ENCODE data around the gene CCDC7. TPM values are rescaled to one million over a fixed set of nuclear protein-coding genes. Genes with fewer than 3 reads are reported as not detected.
"Not testable (repeated sequence)": the region's sequence is repeated elsewhere in the genome, so short reads cannot be mapped to it uniquely, and the experiment has no call there.

CCDC7 gene
- total and polyA plus RNA-seq, 4 donors, result 1.2 to 36.4 (median 6.9) TPM

DNA sequence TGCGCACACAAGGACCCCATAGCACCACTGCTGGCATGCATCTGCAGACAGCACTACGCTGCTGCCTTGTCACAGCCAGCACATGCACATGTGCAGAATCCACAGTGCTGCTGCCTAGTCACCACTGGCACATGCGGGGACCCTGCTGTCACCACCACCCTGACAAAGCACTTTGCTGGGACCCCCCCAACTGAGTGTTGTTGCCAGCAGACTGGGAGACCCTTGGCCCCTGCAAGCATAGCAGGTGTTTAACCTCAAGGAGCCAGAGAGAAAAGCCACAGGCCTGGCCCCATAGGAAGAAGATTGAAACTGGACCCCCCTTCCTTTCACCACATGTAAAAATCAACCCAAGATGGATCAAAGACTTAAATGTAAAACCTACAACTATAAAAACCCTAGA, 300.9 kb downstream of the CCDC7 start:
- Histone ChIP-seq H3K27me3 (ENCODE audit: control insufficient read depth in 3 of 3, insufficient read depth in 3 of 3, low read length in 2 of 3) (no peaks in the 10 kb centered on the region), H3K4me1 (ENCODE audit: control insufficient read depth in 5 of 5, insufficient read depth in 5 of 5, low read length in 5 of 5) (no peaks in the 10 kb centered on the region), H3K36me3 (ENCODE audit: control insufficient read depth in 4 of 4, insufficient read depth in 4 of 4, low read length in 4 of 4) (peaks cover 0 to 4% (median 1%) of the 10 kb centered on the region in 4 donors), H3K9ac (ENCODE audit: insufficient read depth in 1 of 2, low read length in 2 of 2) (no peak overlapping the region), H3K9me3 (ENCODE audit: control insufficient read depth in 4 of 4, insufficient read depth in 3 of 4, low read length in 3 of 4) (peaks cover 0 to 8% (median 0%) of the 10 kb centered on the region in 4 donors), H3K27ac (ENCODE audit: low read depth in 1 of 2, low read length in 1 of 2) (no peak overlapping the region), H3K4me3 (no peak overlapping the region)
- DNase-seq (no peak), ATAC-seq (ENCODE audit: insufficient read depth, low FRiP score) (no peak)
- TF ChIP-seq, protein P1, sequence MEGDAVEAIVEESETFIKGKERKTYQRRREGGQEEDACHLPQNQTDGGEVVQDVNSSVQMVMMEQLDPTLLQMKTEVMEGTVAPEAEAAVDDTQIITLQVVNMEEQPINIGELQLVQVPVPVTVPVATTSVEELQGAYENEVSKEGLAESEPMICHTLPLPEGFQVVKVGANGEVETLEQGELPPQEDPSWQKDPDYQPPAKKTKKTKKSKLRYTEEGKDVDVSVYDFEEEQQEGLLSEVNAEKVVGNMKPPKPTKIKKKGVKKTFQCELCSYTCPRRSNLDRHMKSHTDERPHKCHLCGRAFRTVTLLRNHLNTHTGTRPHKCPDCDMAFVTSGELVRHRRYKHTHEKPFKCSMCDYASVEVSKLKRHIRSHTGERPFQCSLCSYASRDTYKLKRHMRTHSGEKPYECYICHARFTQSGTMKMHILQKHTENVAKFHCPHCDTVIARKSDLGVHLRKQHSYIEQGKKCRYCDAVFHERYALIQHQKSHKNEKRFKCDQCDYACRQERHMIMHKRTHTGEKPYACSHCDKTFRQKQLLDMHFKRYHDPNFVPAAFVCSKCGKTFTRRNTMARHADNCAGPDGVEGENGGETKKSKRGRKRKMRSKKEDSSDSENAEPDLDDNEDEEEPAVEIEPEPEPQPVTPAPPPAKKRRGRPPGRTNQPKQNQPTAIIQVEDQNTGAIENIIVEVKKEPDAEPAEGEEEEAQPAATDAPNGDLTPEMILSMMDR (IDR thresholded peaks at IDR 0.05; ENCODE audit: control extremely low read depth, extremely low read depth), result no peak
- WGBS, 2 donors, result 96% methylated on average over 3 of the region's 3 CpGs

DNA sequence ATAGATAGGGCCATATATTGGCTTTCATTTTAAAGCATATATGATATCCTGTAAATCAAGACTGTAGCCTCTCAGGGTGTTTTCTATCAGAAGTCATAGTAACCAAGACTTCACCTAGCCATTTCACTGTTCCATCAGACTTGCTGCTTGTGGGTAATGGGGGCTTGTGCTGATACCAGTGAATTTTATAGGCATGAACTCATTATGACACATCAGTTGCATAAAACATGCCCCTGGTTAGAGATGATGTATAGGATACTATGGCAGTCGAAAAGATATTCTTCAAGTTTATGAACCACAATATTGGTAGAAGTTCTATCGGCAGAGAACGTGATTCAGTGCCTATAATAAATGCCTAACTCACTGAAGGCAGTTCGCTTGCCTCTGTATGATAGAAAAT, 305.6 kb downstream of the CCDC7 start:
- Histone ChIP-seq H3K9me3 (ENCODE audit: control insufficient read depth in 4 of 4, insufficient read depth in 3 of 4, low read length in 3 of 4) (peaks cover 0 to 8% (median 2%) of the 10 kb centered on the region in 4 donors), H3K36me3 (ENCODE audit: control insufficient read depth in 4 of 4, insufficient read depth in 4 of 4, low read length in 4 of 4) (peaks cover 0 to 4% (median 1%) of the 10 kb centered on the region in 4 donors), H3K27me3 (ENCODE audit: control insufficient read depth in 3 of 3, insufficient read depth in 3 of 3, low read length in 2 of 3) (no peaks in the 10 kb centered on the region), H3K4me1 (ENCODE audit: control insufficient read depth in 5 of 5, insufficient read depth in 5 of 5, low read length in 5 of 5) (no peaks in the 10 kb centered on the region), H3K9ac (ENCODE audit: insufficient read depth in 1 of 2, low read length in 2 of 2) (no peak overlapping the region), H3K27ac (ENCODE audit: low read depth in 1 of 2, low read length in 1 of 2) (no peak overlapping the region), H3K4me3 (no peak overlapping the region)
- TF ChIP-seq, protein P1 (IDR thresholded peaks at IDR 0.05; ENCODE audit: control extremely low read depth, extremely low read depth), result no peak
- ATAC-seq (ENCODE audit: insufficient read depth, low FRiP score), result no peak
- WGBS, 2 donors, result 74 to 84% methylated on average over 4 of the region's 4 CpGs
- DNase-seq, result no peak

DNA sequence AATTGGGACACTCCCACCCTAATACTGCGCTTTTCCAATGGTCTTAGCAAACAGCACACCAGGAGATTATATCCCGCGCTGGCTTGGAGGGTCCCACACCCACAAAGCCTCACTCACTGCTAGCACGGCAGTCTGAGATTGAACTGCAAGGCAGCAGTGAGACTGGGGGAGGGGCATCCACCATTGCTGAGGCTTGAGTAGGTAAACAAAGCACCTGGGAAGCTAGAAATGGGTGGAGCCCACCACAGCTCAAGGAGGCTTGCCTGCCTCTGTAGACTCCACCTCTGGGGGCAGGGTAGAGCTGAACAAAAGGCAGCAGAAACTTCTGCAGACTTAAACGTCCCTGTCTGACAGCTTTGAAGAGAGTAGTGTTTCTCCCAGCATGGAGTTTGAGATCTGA, 309.0 kb downstream of the CCDC7 start:
- H3K27ac ChIP-seq (ENCODE audit: low read depth in 1 of 2, low read length in 1 of 2); H3K27me3 ChIP-seq (ENCODE audit: control insufficient read depth in 3 of 3, insufficient read depth in 3 of 3, low read length in 2 of 3); H3K9ac ChIP-seq (ENCODE audit: insufficient read depth in 1 of 2, low read length in 2 of 2); ATAC-seq (ENCODE audit: insufficient read depth, low FRiP score); H3K4me1 ChIP-seq (ENCODE audit: control insufficient read depth in 5 of 5, insufficient read depth in 5 of 5, low read length in 5 of 5); H3K36me3 ChIP-seq (ENCODE audit: control insufficient read depth in 4 of 4, insufficient read depth in 4 of 4, low read length in 4 of 4); H3K9me3 ChIP-seq (ENCODE audit: control insufficient read depth in 4 of 4, insufficient read depth in 3 of 4, low read length in 3 of 4); DNase-seq; H3K4me3 ChIP-seq: not testable (repeated sequence)
- 68 to 83% methylated on average over 5 of the region's 5 CpGs for whole genome bisulfite sequencing, 2 donors

DNA sequence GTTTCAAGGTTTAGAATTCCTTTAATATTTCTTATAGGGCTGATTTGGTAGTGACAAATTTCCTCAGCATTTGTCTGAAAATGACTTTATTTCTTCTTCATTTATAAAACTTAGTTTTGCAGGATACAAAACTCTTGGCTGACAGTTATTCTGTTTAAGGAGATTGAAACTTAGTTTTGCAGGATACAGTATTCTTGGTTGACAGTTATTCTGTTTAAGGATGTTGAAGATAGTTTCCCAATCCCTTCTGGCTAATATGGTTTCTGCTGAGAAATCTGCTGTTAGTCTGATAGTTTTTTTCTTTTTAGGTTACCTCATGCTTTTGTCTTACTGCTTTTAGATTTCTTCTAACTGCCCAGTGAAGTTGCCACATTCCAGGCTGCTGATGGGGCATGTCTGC, 325.3 kb downstream of the CCDC7 start:
- Histone ChIP-seq H3K9ac (ENCODE audit: insufficient read depth in 1 of 2, low read length in 2 of 2) (no peak overlapping the region), H3K9me3 (ENCODE audit: control insufficient read depth in 4 of 4, insufficient read depth in 3 of 4, low read length in 3 of 4) (peaks cover 0 to 16% (median 14%) of the 10 kb centered on the region in 4 donors), H3K4me3 (no peak overlapping the region), H3K36me3 (ENCODE audit: control insufficient read depth in 4 of 4, insufficient read depth in 4 of 4, low read length in 4 of 4) (no peaks in the 10 kb centered on the region), H3K4me1 (ENCODE audit: control insufficient read depth in 5 of 5, insufficient read depth in 5 of 5, low read length in 5 of 5) (no peaks in the 10 kb centered on the region), H3K27me3 (ENCODE audit: control insufficient read depth in 3 of 3, insufficient read depth in 3 of 3, low read length in 2 of 3) (no peaks in the 10 kb centered on the region), H3K27ac (ENCODE audit: low read depth in 1 of 2, low read length in 1 of 2) (no peak overlapping the region)
- TF ChIP-seq, protein P1 (IDR thresholded peaks at IDR 0.05; ENCODE audit: control extremely low read depth, extremely low read depth), result no peak
- ATAC-seq (ENCODE audit: insufficient read depth, low FRiP score) (no peak), DNase-seq (no peak)
